NCI-H446 treated with DMSO at 0.1 percent for 48 hours (cell line): Measurements from ENCODE around the gene TRDN.
A peak's percentile ranks its signal among the peaks of the same experiment; 100 is the strongest.
"Not testable (repeated sequence)": the region's sequence is repeated elsewhere in the genome, so short reads cannot be mapped to it uniquely, and the experiment has no call there.

Experiments used
- DNase-seq: peaks from one replicate; lab custom pipeline; 2025; lab: John Stamatoyannopoulos, UW

The TRDN gene

DNA sequence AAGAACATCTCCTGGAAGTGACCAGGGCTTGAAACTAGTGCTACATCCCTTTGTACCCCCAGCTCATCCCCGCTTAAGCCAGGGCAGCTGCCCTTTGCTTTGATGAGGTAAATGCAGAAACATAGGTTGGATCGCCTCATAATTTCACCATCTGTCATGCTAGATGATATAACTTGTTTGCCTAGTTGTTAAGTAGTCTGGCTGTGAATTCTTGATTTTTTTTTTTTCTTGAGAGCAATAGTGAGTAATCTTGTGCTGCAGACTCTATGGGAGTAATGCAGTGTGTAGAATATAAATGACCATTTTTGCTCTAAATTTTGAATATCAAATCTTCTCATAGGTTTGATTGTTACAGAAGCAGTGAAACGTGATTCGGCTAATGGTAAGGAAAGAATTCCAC lies 4.1 kb downstream of the TRDN start:
- DNase-seq, result peak; percentile 84

DNA sequence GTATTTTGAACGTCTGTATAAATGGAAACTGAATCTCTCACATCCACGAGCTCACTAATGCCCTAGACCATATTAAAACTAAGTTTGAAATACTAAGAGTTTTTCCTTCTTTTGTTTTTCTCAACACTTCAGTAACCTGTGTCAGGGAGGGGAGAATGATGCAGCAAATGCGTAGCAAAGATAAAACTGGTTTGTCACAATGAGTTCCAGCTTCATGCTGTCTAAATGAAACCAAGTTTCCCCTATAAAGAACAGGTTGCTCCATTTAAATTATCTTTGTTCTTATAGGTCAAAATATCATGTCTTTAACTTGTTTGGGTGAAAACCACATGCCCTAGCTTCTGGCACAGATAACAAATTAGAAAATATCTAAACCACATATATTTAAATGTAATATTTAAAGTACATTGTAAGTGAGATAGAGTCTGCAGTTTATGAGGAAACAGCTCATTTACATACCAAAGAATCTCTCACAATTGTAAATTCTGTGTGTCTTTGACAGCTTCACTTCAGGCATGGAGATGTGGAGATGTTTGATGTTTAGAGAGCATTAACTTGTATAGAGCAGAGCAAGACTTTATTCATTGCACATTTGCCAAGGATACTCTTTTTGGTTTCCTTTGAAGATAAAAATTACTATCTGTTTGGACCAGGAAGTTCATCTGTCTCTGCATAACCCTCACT lies 7.3 kb downstream of the TRDN start:
- no peak for DNase-seq

DNA sequence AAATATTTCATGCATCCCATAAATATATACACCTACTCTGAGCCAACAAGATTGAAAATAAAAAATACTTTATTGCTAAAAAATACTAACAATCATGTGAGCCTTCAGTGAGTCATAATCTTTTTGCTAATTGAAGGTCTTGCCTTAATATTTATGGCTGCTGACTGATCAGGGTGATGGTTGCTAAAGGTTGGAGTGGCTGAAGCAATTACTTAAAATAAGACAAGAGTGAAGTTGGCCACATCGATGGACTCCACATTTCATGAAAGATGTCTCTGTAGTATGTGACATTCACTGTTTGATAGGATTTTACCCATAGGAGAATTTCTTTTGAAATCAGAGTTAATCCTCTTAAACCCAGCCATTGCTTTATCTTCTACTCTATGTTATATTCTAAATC lies 11.1 kb downstream of the TRDN start:
- no peak for DNase-seq

DNA sequence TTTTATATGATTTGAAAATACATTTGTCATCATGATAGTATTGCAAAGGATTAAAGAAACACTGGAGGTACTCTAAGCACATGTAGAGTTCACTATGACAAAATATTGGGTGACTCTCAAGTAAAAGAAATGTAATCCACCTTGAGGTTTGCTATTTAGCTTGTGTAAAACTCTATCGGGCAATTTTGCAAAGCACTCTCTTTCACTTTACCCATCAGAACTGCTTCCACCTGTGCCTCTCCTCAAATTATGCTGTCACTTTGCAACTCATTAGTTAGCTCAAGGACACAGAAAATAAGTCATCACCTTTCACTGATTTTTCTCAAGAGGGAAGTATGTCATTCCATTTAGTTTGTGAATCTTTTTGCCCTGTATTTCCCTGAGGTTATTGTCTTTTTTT lies 14.0 kb downstream of the TRDN start:
- no peak for DNase-seq

DNA sequence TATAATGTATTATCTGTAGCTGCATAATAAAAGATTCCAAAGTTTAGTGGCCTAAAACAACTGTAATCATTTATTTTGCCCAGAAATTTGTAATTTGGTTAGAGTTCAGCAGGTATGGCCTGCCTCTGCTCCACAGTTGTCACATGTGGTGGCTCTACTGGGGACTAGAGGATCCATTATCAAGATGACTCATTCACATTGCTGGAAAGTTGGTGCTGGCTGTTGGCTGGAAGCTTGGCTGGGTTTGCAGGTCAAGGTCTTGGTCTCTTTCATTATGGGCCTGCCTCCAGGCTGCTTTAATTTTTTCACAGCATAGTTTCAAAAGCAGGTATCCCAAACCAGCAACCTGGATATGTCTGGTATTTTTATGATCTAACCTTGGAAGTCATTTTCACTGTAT lies 17.6 kb downstream of the TRDN start:
- no peak for DNase-seq

DNA sequence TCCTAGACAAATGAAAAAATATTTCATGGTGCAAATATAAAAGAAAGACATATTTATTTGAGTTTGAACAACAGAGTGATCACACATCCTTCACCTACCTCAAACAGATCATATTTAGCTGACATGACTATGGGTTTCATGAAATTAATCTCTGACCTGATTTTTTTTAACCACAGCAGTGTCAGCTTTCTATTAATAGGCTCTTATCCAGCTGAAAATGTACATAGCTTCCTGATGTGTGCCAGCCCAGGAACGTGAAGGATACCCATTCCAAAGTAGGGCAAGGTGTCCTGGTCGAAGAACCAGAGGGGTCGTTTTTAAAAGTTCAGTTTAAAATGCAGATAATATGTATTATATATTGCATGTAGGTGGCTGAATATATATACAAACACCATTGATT lies 19.8 kb downstream of the TRDN start:
- no peak for DNase-seq

DNA sequence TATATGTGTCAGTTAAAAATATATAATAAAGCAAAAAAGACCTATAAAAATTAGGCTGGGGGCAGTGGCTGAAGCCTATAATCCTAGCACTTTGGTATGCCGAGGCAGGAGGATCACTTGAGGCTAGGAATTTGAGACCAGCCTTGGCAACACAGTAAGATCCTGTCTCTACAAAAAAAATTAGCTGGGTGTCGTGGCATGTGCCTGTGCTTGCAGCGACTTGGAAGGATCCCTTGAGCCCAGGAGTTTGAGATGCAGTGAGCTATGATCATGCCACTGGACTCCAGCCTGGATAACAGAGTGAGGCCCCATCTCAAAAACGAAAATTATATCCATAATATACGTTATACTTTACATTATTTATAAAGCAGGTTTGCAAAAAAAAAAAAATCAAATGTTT lies 20.7 kb downstream of the TRDN start:
- no peak for DNase-seq

DNA sequence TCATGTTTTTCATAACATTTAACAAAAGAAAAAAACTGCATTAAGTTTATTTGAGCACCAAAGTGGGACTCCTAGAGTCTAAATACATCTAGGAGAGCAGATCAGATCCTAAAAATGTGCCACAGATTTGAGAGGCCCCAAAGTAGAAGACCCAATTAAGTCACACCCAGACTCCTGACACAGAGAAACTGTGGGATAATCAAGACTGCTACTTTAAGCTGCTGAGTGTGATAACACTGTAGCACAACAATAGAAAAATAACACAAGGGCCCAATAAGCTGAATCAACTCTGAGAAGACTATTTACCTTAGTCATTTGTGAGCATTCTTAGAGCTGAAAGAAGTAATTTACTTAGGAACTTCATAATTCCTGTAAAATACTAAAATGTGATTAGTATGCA lies 26.0 kb downstream of the TRDN start:
- no peak for DNase-seq

DNA sequence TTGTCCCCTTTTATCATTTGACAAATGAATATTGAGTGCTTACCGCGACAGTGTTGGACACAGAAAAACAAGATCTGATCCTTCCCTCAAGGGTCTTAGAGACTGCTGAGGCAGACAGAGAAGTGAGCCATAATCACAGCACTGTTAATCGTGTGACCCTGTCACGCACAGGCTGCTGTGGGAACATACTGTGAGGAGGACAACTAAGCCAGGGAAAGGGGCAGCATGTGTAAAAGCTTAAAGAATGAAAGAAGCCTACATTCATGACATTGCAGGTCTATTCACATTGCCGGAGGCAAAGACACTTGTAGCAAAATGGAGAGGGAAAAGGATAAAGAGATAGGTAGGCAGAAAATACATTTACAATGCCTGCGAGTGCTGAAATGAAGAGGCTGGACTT lies 32.7 kb downstream of the TRDN start:
- DNase-seq, result no peak

DNA sequence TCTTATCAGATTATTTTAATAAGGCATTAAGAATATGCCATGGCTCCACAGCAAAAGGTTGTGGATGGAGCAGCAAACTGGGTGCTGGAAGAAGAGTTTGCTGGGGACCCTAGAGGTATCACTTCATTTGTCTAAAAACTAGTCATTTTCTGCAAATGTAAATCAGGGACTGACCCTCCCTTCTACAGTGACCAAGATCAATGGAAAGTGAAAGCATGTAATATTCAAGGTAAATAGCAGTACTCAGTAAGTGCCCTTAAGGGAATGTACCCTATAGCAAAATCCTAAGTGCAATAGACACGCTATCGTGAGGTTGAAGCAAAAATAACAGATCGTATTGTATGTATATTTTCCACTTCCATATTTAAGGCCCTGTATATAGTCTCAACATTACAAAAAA lies 38.7 kb downstream of the TRDN start:
- no peak for DNase-seq

DNA sequence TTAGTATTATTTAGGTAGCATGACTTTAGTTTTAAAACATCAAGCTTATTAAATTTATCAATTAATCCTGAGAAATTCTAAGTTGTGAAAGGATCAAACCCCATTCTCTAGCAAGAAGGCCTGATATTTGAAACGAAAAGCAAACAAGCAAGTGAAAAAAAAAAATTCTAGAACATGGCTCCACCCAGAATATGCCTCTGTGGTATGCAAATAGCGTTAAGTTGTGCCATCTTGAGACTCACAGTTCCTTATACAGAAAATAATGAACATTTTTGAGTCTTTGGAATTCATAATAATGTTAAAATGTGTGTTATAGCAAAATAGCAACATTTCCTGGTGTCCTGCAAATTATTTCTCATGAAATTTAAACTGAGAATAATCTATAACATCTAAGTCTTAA lies 42.0 kb downstream of the TRDN start:
- no peak for DNase-seq

DNA sequence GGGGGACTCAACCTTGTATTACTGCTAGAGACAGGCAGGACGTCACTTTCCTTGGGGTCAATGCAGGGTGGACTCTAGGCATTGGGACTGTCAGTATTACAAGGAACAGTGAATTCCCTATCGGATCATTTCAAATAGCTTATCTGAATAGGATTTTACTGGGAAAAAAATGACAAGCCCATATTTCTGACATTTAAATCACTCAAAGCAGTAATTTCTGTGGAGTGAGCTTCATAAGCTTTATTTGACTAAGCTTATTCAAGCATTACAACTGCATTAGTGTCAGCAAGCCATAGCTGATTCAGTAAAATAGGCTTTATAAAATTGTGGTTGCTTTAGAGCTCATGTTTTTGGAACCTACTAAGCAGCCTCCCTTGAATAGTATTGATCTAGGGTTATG lies 44.3 kb downstream of the TRDN start:
- no peak for DNase-seq

DNA sequence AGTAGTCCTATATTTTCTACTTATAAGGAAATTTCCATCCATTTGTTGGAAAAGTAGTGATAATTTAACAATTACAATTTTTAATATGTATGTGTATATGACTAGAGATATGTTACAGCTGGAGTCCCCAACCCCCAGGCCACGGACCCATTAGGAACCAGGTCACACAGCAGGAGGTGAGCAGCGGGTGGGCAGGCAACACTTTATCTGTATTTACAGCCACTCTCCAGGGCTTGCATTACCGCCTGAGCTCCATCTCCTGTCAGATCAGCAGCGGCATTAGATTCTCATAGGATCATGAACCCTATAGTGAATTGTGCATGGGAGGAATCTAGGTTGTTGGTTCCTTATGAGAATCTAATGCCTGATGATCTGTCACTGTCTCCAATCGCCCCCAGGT lies 46.8 kb downstream of the TRDN start:
- no peak for DNase-seq

DNA sequence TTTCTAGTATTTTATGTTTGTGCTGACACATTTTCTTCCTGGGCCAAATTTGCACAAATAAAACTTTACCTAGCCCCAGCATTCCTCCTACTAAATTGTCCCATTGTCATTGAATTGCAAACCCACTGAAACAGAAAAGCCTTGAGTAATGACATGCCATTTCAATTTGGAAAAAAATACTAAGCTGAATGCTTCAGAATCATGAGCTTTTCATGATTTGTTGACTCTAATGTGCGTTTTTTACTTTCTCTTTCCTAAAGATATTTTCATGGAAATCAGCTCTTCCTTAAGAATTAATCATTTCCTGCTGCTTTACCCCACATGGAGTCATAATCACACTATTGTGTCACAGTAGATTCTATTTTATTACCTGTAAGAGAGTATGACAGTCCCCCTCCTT lies 47.4 kb downstream of the TRDN start:
- no peak for DNase-seq

DNA sequence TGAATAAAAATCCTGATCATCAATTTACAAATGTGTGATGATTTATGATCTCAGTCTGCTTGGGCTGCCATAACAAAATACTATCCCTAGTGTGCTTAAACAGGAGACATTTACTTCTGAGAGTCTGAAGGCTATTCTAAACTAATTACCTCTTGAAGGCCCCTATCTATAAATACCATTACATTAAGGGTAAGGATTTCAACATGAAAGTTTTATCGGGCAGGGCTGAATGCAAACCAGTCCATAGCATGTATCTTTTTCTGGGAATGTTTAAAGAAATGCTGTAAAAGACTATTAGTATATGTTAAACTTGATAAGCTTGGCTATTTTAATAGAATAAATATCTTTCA lies 48.2 kb downstream of the TRDN start:
- no peak for DNase-seq

DNA sequence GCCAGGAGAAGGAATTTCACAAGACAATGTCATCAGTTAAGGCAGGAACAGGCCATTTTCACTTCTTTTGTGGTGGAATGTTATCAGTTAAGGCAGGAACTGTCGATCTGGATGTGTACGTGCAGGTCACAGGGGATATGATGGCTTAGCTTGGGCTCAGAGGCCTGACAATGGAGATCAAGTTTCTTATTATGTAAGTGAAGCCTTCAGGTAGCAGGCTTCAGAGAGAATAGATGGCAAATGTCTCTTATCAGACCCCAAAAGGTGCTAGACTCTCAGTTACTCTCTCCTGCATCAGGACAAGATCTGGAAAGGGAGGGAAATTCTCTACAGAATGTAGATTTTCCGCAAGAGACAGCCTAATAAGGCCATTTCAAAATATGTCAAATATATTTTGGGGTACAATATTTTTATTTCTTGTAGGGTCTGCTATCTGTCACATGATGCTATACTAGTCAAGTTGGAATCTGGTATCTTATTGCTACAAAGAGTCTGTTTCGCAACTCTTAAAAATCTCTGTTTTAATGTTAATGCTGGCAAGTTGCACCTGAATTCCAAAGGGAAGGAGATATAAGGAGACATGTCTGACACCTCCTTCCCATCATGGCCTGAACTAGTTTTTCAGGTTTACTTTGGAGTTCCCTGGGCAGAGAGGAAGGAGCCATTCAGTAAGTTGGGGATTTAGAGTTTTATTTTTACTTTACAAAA lies 48.8 kb downstream of the TRDN start:
- DNase-seq, result no peak

DNA sequence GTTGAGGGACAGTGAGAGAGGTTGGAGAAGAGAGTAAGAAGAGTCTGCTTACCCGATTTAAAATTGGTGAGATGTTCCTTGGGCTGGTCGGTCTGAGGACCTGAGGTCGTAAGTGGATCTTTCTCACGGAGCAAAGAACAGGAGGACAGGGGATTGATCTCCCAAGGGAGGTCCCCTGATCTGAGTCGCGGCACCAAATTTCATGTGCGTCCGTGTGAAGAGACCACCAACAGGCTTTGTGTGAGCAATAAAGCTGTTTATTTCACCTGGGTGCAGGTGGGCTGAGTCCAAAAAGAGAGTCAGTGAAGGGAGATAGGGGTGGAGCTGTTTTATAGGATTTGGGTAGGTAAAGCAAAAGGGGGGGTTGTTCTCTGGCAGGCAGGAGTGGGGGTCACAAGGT lies 49.3 kb downstream of the TRDN start:
- DNase-seq, result not testable (repeated sequence)

DNA sequence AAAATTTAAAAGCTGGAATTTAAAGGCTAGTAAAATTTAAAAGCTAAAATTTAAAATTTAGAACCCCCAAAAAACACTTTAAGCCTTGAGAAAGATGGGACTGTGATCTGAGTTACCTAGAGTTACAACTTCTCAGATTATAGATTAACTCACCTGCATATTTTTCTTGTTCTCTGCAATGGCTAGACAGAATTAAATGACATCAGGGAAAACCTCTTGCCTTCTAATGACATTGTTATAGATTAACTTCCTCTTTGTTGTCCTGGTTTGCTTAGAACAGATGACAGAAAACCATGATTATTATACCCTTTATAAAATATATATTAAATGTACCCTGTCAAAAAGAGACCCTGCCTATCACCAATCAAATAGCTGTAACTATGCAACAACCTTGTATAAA lies 56.4 kb downstream of the TRDN start:
- DNase-seq, result no peak

DNA sequence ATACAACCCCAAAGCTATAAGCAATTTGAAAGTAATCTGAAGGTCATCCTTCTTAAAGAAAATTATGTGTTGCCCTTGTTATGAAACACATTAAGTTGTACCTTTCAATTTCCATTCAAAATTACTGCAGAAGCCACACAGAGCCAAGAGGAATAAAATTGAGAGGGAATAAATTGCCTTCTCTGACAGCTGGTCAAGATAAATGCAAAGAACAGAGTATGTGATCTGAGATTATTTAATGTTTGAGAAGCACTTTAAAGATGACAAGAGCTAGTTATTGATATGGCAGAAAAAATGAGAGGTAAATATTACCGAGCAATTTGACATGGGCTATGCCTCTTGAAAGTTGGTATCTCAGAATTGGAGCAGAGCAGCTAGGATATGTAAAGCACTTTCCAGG lies 61.6 kb downstream of the TRDN start:
- no peak for DNase-seq

DNA sequence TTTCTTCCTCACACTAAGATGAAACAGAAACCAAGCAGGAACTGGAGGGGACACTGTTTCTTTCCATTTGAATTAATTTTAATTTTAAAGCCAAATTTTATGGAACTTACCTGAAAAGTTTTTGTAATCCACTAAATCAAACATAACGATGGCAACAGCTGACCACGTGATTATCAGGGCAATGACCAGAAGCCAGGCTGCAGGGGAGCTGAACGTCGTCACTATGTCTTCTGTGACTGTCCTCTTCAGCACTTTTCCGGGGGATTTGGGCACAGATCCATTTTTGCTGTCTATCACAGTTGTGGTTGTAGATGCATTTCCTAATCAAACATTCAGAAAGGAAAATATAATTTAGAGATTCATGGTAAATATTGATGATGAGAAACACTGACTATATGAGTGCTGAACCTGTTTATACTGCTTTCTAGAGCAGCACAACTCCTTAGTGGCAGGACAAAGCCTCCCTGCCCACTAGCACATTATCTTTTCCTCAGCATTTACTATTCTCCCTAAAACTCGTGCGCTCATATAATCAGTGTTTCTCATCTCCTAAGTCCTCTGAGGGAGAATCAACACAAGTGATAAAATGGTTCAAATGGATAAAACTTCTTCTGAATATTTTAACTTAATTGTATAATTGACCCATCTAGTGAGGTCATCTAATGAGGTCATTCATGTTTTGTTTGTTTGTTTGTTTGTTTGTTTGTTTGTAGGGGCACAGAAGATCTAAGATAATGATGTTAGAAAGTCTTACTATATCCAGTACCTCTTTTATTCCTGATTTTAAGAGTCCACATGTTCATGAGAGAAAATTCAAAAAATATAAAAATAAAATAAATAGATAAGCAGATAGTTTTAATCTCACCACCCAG lies 65.7 kb downstream of the TRDN start:
- DNase-seq, result no peak

DNA sequence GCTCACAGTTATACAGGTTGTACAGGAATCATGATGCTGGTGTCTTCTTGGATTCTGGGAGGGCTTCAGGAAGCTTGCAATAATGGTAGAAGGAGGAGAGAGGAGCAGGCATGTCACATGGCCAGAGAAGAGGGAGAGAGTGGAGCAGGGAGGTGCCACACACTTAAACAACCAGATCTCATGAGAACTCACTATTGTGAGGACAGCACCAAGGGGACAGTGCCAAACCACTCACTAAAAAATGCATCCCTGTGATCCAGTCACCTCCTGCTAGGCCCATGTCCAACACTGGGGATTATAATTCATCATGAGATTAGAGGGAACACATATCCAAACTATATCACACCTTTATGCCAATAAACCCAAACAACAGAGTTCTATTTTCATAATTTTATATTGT lies 67.2 kb downstream of the TRDN start:
- no peak for DNase-seq

DNA sequence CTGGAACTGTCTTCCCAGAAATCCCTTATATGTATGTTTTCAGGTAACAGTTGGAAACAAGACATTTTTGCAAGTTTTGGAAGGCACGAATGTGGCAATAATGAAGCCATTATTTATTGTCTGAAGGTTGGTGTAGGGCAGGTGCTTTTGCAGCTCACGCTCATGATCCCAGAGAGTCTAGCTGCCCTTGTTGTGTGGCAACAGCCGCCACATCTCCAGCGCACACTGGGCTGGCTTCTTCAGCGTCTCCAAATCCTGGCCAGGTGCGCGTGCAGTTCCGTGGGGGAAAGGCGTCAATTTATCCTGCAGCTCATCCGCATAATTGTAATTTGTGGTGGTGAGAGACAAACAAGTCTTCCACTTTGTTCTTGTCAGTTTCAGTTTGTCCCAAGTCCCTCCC lies 71.2 kb downstream of the TRDN start:
- DNase-seq, result no peak

DNA sequence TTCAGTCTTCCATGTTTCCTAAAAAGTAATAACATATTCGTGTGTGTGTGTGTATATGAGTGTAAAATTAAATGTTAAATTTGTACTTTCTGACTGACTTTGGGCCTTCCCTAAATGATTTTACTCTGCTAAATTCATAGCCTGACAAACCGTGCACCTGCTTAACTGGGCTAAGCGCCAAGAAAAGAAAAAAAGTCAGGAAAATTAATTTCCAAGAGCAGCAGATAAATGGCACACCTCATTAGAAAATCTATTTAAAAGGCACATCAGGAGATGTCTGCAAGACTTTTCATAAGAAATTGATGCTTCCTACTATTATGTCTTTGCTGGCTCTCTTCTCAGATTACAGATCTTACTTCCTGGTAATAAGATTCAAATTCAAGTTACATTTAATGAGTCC lies 72.4 kb downstream of the TRDN start:
- DNase-seq, result peak; percentile 12
